Sigmoid colon (tissue), 4 donors: ENCODE results near the gene BNIP3.

Experiments
- EP300 ChIP-seq, 4 donors: sonication (generic); formaldehyde crosslinking; IDR thresholded peaks; one replicate each; pipeline ENCODE4 v1.6.1; 2017; ENCODE audit warnings: antibody characterized with exemption in 4 of 4
- POLR2A ChIP-seq, 2 donors: fragments of 450-650 bp; IDR thresholded peaks; one replicate each; pipeline ENCODE4 v1.6.1; 2016; ENCODE audit warnings: antibody characterized with exemption in 2 of 2, mild to moderate bottlenecking in 2 of 2, moderate library complexity in 2 of 2
- POLR2AphosphoS5 ChIP-seq, 4 donors: sonication (generic); formaldehyde crosslinking; IDR thresholded peaks; one replicate each; pipeline ENCODE4 v1.6.1; 2017; ENCODE audit warnings: antibody characterized with exemption in 4 of 4
- TF ChIP-seq, protein P1 (sequence below), 4 experiments: fragments of 450-650 bp in 3 of 4; fragments of 200-600 bp in 1 of 4; IDR thresholded peaks; one replicate each; pipeline ENCODE4 v1.5.1; 2016 to 2019; ENCODE audit warnings: antibody characterized with exemption in 4 of 4, mild to moderate bottlenecking in 3 of 4, moderate library complexity in 2 of 4

DNA sequence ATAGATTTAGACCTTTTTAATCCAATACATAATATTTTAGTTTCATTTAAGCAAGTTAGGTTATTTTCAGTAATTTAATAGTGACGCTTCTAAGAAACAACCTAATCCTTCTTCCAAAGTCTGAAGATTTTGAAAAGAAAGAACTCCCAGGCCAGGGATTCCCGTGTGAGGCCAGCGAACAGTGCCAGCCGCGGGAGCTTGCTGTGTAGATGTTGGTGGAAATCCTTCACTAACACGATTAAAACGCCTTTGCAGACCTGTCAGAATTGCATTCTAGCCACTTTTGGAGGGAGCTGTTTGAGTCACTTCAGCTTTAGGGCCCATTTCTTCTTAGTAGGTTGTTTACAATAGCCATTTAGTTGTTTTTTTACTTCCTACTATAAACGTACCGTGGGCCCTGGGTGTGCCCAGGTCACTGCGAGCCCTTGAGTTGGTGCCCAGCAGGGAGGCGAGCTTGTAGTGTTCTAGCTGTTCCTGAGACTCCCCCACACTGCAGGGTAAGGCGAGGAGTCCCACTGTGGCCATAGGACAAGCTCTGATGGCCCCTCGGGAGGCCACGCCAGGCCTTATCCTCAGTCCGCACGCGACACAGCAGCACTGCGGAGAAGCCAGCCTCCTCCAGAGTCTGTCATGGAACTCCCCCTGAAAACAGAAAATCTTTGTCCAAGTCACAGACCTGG is 48.6 kb downstream of the BNIP3 start:
- TF ChIP-seq POLR2A (IDR thresholded peaks at IDR 0.05), result no peak
- TF ChIP-seq, protein P1, sequence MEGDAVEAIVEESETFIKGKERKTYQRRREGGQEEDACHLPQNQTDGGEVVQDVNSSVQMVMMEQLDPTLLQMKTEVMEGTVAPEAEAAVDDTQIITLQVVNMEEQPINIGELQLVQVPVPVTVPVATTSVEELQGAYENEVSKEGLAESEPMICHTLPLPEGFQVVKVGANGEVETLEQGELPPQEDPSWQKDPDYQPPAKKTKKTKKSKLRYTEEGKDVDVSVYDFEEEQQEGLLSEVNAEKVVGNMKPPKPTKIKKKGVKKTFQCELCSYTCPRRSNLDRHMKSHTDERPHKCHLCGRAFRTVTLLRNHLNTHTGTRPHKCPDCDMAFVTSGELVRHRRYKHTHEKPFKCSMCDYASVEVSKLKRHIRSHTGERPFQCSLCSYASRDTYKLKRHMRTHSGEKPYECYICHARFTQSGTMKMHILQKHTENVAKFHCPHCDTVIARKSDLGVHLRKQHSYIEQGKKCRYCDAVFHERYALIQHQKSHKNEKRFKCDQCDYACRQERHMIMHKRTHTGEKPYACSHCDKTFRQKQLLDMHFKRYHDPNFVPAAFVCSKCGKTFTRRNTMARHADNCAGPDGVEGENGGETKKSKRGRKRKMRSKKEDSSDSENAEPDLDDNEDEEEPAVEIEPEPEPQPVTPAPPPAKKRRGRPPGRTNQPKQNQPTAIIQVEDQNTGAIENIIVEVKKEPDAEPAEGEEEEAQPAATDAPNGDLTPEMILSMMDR (IDR thresholded peaks at IDR 0.05), result no peak
- TF ChIP-seq POLR2AphosphoS5 (IDR thresholded peaks at IDR 0.05), result no peak
- TF ChIP-seq EP300 (IDR thresholded peaks at IDR 0.05), result no peak
